HepG2 (cell line): ENCODE data around the gene TP53TG5. TPM values are rescaled to one million over a fixed set of nuclear protein-coding genes. Genes with fewer than 3 reads are reported as not detected.

Source experiments
- HIVEP1 ChIP-seq: sonication (generic); formaldehyde crosslinking; IDR thresholded peaks from 2 replicates; pipeline ENCODE4 v1.4.0; 2020; ENCODE audit warnings: mild to moderate bottlenecking, missing genetic modification reagents
- HOXA7 ChIP-seq: sonication (generic); formaldehyde crosslinking; IDR thresholded peaks from 2 replicates; pipeline ENCODE4 v1.8.1; 2022; ENCODE audit warnings: mild to moderate bottlenecking, missing genetic modification reagents, moderate library complexity
- MED13 ChIP-seq: sonication (generic); formaldehyde crosslinking; IDR thresholded peaks from 2 replicates; pipeline ENCODE4 v1.5.0; 2020; ENCODE audit warnings: missing genetic modification reagents
- NCOA2 ChIP-seq: sonication (generic); formaldehyde crosslinking; IDR thresholded peaks from 2 replicates; pipeline ENCODE4 v1.8.0; 2022; ENCODE audit warnings: inconsistent platforms
- NR0B2 ChIP-seq: sonication (generic); formaldehyde crosslinking; IDR thresholded peaks from 2 replicates; pipeline ENCODE4 v1.4.0; 2020; ENCODE audit warnings: mild to moderate bottlenecking, missing genetic modification reagents
- PHF21A ChIP-seq: sonication (generic); formaldehyde crosslinking; IDR thresholded peaks from 2 replicates; pipeline ENCODE4 v1.5.0; 2020; ENCODE audit warnings: mild to moderate bottlenecking, missing genetic modification reagents
- POLR2AphosphoS2 ChIP-seq: IDR thresholded peaks from 2 replicates; pipeline ENCODE4 v1.6.1; 2011; ENCODE audit warnings: low read depth, low read length, improper control_type of control experiment
- PRPF4 ChIP-seq: fragments of 200-400 bp; formaldehyde crosslinking; IDR thresholded peaks from 2 replicates; pipeline ENCODE4 v1.6.1; 2016; ENCODE audit warnings: low read length, low read depth; ENCODE audit not compliant: poor library complexity, severe bottlenecking
- RFX1 ChIP-seq: fragments of 450-650 bp; IDR thresholded peaks from 2 replicates; pipeline ENCODE4 v1.6.1; 2017
- STAT6 ChIP-seq: sonication (generic); formaldehyde crosslinking; IDR thresholded peaks from 2 replicates; pipeline ENCODE4 v1.4.0; 2020; ENCODE audit warnings: missing genetic modification reagents, mild to moderate bottlenecking, borderline replicate concordance
- ZFX ChIP-seq: sonication (generic); formaldehyde crosslinking; IDR thresholded peaks from 2 replicates; pipeline ENCODE4 v1.4.0; 2020; ENCODE audit warnings: mild to moderate bottlenecking, low read depth, missing genetic modification reagents, moderate library complexity
- ZNF232 ChIP-seq: sonication (generic); formaldehyde crosslinking; IDR thresholded peaks from 2 replicates; pipeline ENCODE4 v1.4.0; 2020; ENCODE audit warnings: missing genetic modification reagents, borderline replicate concordance
- ZNF281 ChIP-seq: sonication (generic); formaldehyde crosslinking; IDR thresholded peaks from 2 replicates; pipeline ENCODE4 v1.4.0; 2020; ENCODE audit warnings: missing genetic modification reagents, borderline replicate concordance
- ZNF558 ChIP-seq: sonication (generic); formaldehyde crosslinking; IDR thresholded peaks from 2 replicates; pipeline ENCODE4 v1.9.0; 2022; ENCODE audit warnings: mild to moderate bottlenecking, missing genetic modification reagents, borderline replicate concordance
- ZNF713 ChIP-seq: sonication (generic); formaldehyde crosslinking; IDR thresholded peaks from 2 replicates; pipeline ENCODE4 v1.4.0; 2020; ENCODE audit warnings: mild to moderate bottlenecking, missing genetic modification reagents
- ZNF775 ChIP-seq: sonication (generic); formaldehyde crosslinking; IDR thresholded peaks from 2 replicates; pipeline ENCODE4 v1.4.0; 2020; ENCODE audit warnings: missing genetic modification reagents, mild to moderate bottlenecking, moderate library complexity, borderline replicate concordance
- ZNF777 ChIP-seq: sonication (generic); formaldehyde crosslinking; IDR thresholded peaks from 2 replicates; pipeline ENCODE4 v1.4.0; 2020; ENCODE audit warnings: missing genetic modification reagents
- ZNF800 ChIP-seq: sonication (generic); formaldehyde crosslinking; IDR thresholded peaks from 2 replicates; pipeline ENCODE4 v1.4.0; 2020; ENCODE audit warnings: missing genetic modification reagents
- ZSCAN29 ChIP-seq: sonication (generic); formaldehyde crosslinking; conservative IDR thresholded peaks from 2 replicates; pipeline ENCODE4 v1.4.0; 2020; ENCODE audit warnings: mild to moderate bottlenecking, missing genetic modification reagents
- polyA plus RNA-seq, 8 experiments: library from polyadenylated mRNA; depleted of rRNA in 3 of 8; stranded (reverse) in 7 of 8; unstranded in 1 of 8; fragments of >200 nt; fragmentation: Illumina TruSeq in 4 of 8; extraction: Trizol in 4 of 8; gene quantifications; 2 replicates each; pipeline versions ENCODE4 v1.2.1 to v1.2.3, GENCODE V29; 2011 to 2016; ENCODE audit warnings: low read depth in 4 of 8, missing spikeins in 1 of 8, mixed read lengths in 1 of 8; ENCODE audit not compliant: insufficient read depth in 1 of 8
- total RNA-seq, 5 experiments: library from RNA; depleted of rRNA; stranded (reverse); fragments of >200 nt; fragmentation: Illumina TruSeq; extraction: Trizol; gene quantifications; 2 replicates each; pipeline ENCODE4 v1.2.3, GENCODE V29; 2016; ENCODE audit warnings: low read depth in 1 of 5

The TP53TG5 gene
- total and polyA plus RNA-seq, 2 of the 13 experiments (the other 11 are each of a cell fraction or from before 2014, with no cell fraction given): 0.11 TPM; not detected in 1

- TF ChIP-seq STAT6 (CRISPR knock-in tag) (peak; percentile 22; the same call in 1 of the 2 replicates), PHF21A (CRISPR knock-in tag) (peak; percentile 92; the same call in 1 of the 2 replicates), NR0B2 (CRISPR knock-in tag) (no peak), ZNF232 (CRISPR knock-in tag) (no peak), NCOA2 (CRISPR knock-in tag) (peak; percentile 59), HIVEP1 (CRISPR knock-in tag) (no peak), ZNF800 (CRISPR knock-in tag) (no peak), ZNF713 (CRISPR knock-in tag) (no peak; the same call in 1 of the 2 replicates), ZFX (CRISPR knock-in tag) (peak; percentile 42), POLR2AphosphoS2 (peak; percentile 36), HOXA7 (CRISPR knock-in tag) (no peak), PRPF4 (no peak), RFX1 (no peak), ZSCAN29 (peak; percentile 77), ZNF777 (CRISPR knock-in tag) (no peak), MED13 (no peak; the same call in 1 of the 2 replicates), ZNF558 (CRISPR knock-in tag) (no peak; the same call in 1 of the 2 replicates), ZNF775 (no peak), ZNF281 (CRISPR knock-in tag) (peak; percentile 62; the same call in 1 of the 2 replicates)
Measured at GRCh38 chr20:45344168-45344860, 33.8 kb downstream of the TP53TG5 start (continued).
